ENCODE measurements around the gene TESK1. TPM values are rescaled to one million over a fixed set of nuclear protein-coding genes. Genes with fewer than 3 reads are reported as not detected.
"Not testable (repeated sequence)": the region's sequence is repeated elsewhere in the genome, so short reads cannot be mapped to it uniquely, and the experiment has no call there.

TESK1 gene
- polyA plus RNA-seq, 3 donors = 30.4 to 37.8 (median 30.7) TPM

DNA sequence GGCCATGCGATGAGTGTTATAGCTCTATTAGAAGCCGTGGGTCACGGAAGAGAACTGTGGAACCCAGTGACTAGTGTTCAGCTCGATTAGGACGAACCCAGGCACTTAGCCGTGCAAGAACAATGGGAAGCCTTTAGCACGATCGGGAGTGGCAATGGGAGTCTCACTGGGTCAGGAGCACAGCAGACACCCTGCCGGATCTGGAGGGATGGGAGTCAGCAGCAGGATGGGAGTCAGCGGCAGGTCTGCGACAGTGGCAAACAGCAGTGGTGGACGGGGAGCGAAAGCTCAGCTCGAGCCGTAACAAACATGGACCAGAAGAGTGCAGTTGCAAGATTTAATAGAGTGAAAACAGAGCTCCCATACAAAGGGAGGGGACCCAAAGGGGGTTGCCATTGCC is 35.4 kb downstream of the TESK1 start:
- not testable (repeated sequence) for DNase-seq (ENCODE audit: low read depth in 3 of 3, low spot score in 2 of 3)

GRCh38 chr9:35641478-35641877 is 36.4 kb downstream of the TESK1 start:
- not testable (repeated sequence) for DNase-seq (ENCODE audit: low read depth in 3 of 3, low spot score in 2 of 3)

DNA sequence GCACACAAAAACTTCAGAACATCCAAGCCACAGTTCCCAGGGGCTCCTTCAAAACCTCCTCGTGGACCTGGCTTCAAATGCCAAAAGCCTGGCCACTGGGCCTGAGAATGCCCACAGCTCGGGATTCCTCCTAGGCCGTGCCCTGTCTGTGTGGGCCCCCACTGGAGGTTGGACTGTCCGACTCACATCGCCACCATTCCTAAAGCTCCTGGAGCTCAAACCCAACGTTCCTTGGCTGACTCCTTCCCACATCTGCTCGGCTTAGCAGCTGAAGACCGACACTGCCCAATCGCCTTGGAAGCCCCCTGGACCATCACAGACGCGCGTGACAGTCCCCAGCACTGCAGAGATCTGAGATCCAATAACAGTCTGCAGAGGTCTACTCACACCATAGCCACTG is 38.0 kb downstream of the TESK1 start:
- DNase-seq (ENCODE audit: low read depth in 3 of 3, low spot score in 2 of 3) = no peak

- not testable (repeated sequence) for DNase-seq (ENCODE audit: low read depth in 3 of 3, low spot score in 2 of 3)
Measured at GRCh38 chr9:35645736-35646135, 40.7 kb downstream of the TESK1 start.

DNA sequence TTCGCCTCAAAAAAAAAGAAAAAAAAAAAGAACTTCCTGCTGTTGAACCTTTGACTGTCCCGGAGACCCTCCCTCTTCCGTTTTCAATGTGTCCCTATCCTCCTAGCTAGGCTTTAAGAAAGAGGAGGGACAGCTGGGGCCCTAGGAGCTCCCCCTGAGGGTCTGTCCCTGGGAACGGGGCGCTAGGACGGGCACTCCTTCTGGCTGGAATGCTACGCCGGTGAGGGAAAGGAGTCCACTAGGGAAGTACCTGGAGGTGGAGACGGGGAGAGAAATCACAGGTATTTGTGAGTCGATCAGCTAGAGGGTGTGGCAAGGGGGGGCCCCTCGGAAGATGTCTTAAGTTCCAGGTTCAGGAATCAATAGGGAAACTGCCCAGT is 41.1 kb downstream of the TESK1 start:
- DNase-seq (ENCODE audit: low read depth in 3 of 3, low spot score in 2 of 3) = peak in 1 of 3 donors; percentile 55

DNA sequence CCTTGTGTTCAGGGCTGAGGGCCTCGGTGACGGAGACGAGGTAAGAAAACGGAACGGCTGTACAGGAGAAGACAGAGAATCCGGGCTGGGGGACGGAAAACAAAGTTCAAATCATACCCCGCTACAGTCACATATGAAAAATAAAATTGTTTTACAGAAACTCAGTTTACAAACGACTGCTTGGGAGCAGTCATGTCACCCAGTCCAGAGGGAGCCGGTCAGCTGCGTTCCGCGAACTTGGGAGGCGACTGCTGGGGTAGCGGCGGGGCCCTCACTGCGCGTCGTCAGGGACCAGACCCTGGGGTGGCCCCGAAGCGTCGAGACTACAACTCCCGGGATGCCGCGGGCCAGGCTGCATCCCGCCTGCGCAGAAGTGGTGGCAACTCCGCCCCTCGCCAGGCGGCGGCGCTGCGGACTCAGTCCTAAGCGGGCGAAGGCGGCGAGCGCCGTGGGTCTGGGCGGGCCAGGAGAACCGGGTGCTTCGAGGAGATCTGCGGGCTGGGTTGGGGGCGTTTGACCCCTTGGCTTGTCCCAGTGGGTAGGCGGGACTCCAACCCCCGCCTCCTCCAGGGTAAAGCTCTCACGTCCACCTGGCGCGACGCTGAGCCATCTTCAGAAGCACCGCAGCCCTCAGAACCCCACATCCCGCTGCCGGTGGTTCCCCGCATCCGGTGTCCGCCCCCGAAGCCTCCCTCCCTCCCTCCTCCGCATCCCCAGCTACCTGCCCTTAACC is 41.6 kb downstream of the TESK1 start:
- DNase-seq (ENCODE audit: low read depth in 3 of 3, low spot score in 2 of 3) = peak; percentile 83 to 85 (median 84)

GRCh38 chr9:35649431-35650340 is 44.6 kb downstream of the TESK1 start:
- DNase-seq (ENCODE audit: low read depth in 3 of 3, low spot score in 2 of 3) = no peak

DNA sequence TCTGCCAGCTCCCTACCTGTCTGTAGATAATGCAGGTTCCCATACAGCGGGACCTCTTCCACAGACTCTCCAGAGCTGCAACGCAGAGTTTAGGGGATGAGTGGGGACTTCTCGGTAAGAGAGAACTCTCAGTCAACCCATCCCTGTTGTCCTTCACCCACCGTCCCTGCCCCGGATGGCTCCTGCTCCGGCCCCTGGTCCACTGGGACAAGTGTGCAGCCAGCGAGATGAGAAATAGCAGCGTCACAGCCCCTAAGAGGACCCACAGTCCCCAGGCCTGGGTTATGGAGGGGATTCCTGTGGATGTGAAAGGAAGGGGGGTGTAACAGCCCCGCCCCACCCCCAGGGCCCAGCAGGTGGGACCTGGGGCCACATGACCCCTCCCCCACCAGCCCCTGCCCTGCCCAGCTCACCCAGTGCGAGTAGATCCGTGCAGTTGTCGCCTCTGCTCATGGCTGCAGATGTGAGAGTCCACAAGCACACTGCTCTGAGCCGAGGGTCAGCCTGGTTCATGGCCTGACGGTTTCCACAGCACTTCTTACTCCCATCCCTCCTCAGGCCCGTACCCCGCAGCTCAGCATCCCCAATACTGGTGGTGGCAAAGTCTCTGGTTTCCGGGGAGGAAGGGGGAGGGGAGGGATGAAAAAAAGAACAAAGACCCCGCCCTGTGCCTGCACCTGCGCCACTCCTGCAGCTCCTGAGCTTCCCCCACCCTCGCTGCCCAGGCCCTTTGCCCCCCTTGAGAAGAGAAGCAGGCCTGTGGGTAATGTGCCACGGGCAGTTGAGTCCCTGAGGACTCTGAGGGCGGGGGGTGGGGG is 45.5 kb downstream of the TESK1 start, which contains the start of gene SIT1:
SIT1 (minus strand) TSS at position 591 of the 818 bp plus-strand sequence; CDS start at position 513, 78 bp downstream.
- no peak for DNase-seq (ENCODE audit: low read depth in 3 of 3, low spot score in 2 of 3)

DNA sequence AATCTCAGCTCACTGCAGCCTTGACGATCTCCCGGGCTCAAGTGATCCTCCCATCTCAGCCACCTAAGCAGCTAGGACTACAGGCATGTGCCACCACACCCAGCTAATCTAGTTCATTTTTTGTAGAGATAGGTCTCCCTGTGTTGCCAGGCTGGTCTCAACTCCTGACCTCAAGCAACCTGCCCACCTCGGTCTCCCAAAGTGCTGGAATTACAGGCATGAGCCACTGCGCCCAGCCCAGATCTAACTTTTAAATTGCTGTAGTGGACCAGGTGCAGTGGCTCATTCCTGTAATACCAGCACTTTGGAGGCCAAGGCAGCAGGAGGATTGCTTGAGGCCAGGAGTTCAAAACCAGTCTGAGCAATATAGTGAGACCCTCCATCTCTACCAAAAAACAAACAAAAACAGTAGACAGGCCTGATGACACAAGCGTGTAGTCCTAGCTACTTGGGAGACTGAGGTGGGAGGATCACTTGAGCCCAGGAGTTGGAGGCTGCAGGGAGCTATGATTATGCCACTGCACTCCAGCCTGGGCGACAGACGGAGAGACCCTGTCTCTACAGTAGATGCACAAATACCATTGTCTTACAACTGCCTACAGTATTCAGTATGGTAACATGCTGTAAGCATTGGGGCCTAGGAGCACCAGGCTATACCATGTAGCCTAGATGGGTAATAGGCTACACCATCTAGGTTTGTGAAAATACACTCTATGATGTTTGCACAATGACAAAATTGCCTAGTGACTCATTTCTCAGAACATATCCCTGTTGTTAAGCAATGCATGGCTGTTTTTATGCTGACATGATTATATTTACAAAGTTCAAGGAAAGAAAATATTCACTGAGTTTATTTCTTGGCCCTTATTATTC is 47.1 kb downstream of the TESK1 start:
- no peak for DNase-seq (ENCODE audit: low read depth in 3 of 3, low spot score in 2 of 3)

DNA sequence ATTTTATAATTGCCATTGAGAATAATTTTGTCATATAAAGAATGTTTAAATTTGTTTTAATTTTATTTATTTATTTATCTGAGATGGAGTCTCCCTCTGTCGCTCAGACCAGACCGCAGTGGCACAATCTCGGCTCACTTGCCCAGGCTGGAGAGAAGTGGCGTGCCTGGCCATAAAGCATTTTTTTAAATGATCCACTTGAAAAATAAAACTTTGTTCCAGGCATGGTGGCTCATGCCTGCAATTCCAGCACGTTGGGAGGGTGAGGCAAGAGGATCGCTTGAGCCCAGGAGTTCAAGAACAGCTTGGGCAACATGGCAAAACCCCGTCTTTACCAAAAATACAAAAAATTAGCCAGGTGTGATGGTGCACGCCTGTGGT is 47.8 kb downstream of the TESK1 start:
- DNase-seq (ENCODE audit: low read depth in 3 of 3, low spot score in 2 of 3) = no peak

DNA sequence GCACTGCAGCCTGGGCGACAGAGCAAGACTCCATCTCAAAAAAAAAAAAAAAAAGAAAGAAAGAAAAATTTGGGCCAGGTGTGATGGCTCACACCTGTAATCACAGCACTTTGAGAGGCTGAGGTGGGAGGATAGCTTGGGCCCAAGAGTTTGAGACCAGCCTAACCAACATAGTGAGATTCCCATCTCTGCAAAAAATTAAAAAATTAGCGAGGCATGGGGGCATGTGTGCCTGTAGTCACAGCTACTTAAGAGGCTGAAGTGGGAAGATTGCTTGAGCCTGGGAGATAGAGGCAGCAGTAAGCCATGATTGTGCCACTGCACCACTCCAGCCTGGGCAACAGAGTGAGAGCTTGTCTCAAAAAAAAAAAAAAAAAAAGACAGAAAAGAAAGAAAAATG is 48.5 kb downstream of the TESK1 start:
- DNase-seq (ENCODE audit: low read depth in 3 of 3, low spot score in 2 of 3) = no peak

GRCh38 chr9:35656348-35656747 is 51.3 kb downstream of the TESK1 start:
- no peak for DNase-seq (ENCODE audit: low read depth in 3 of 3, low spot score in 2 of 3)

DNA sequence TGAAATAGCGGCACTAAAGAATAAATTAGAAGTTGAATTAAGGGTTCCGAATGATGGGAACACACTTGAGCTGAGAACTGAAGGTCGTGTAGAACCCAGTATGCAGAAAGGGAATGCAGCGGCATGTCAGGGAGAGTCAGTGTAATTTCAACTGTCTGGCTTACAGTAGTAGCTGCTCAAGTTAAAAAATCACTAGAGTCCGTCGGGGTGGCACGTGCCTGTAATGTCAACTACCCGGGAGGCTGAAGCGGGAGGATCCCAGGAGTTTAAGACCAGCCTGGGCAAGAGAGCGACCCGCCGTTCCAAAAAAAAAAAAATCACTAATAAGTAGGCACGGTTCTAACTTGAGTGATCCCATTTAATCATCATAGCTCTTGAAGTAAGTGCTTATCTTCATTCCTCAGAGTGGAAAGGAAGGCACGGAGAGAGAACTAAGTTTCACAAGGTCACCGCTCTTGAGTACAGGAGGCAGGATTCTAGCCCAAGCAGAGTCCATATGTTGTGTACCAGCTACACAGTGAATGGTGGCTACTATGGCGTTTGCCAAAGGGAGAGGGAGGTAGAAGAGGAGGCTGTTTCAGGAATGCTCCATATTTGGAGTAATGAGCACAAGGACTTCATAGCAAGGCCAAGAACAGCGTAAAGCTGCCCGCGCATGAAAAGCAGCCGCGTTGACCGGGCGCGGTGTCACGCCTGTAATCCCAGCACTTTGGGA is 51.9 kb downstream of the TESK1 start:
- peak in 1 of 3 donors; percentile 63 for DNase-seq (ENCODE audit: low read depth in 3 of 3, low spot score in 2 of 3)

GRCh38 chr9:35657546-35658136 is 52.6 kb downstream of the TESK1 start, which contains the start of gene RMRP:
RMRP (minus strand) TSS chr9:35658019.
- DNase-seq (ENCODE audit: low read depth in 3 of 3, low spot score in 2 of 3) = peak; percentile 94 to 97 (median 95)

GRCh38 chr9:35658137-35658967 is 53.3 kb downstream of the TESK1 start, which contains the start of gene CCDC107:
CCDC107 (plus strand) TSS chr9:35658292; CDS start chr9:35658380, 88 bp downstream.
- peak in 2 of 3 donors; percentile 77 to 78 for DNase-seq (ENCODE audit: low read depth in 3 of 3, low spot score in 2 of 3)

DNA sequence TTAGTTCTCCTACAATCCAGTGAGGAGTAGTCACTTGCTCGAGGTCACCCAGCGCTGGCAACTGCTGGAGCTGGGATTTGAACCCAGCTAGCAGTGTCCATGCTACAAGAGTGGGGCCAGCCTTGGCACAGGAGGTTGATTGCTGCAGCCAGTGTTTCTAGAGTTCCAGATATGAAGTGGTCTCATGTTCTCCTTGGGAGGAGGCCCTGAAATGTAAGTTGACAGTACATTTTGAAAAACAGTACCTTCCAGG is 53.8 kb downstream of the TESK1 start:
- DNase-seq (ENCODE audit: low read depth in 3 of 3, low spot score in 2 of 3) = no peak

DNA sequence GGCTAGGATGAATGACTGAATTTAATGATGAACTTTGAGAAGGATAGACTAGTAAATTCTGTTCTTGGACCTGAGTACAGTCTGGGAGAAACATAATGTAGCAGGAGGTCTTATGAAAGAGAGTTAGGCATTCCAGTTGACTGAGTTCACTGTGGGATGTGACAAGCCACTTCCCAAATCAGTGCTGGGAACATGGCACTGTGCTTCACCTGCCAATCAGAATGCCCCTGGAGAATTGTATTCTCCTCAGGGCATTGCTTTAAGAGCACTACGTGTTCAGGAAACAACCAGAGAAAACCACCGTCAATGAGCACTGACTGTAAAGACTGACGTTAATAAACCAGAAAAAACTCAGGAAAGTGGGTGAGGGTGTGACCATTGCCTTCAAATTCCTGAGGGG is 54.3 kb downstream of the TESK1 start:
- no peak for DNase-seq (ENCODE audit: low read depth in 3 of 3, low spot score in 2 of 3)
